Mucosa of stomach (tissue), 1 donor: ENCODE measurements around the gene STK39.
"Not testable (repeated sequence)": the region's sequence is repeated elsewhere in the genome, so short reads cannot be mapped to it uniquely, and the experiment has no call there.

Source experiments
- H3K27me3 ChIP-seq: one replicate; pipeline ENCODE4 v1.7.0; 2013; ENCODE audit warnings: mild to moderate bottlenecking, low read length; ENCODE audit not compliant: control insufficient read depth, insufficient read depth
- H3K36me3 ChIP-seq: one replicate; pipeline ENCODE4 v1.7.0; 2013; ENCODE audit warnings: low read length; ENCODE audit not compliant: control insufficient read depth, insufficient read depth
- H3K4me1 ChIP-seq: one replicate; pipeline ENCODE4 v1.7.0; 2013; ENCODE audit warnings: mild to moderate bottlenecking, low read length; ENCODE audit not compliant: control insufficient read depth, insufficient read depth
- H3K4me3 ChIP-seq: one replicate; pipeline ENCODE4 v1.7.0; 2013; ENCODE audit warnings: low read length
- H3K9ac ChIP-seq: one replicate; pipeline ENCODE4 v1.7.0; 2013; ENCODE audit warnings: mild to moderate bottlenecking, low read length, moderate library complexity
- H3K9me3 ChIP-seq: one replicate; pipeline ENCODE4 v1.7.0; 2013; ENCODE audit warnings: mild to moderate bottlenecking, low read length, moderate library complexity; ENCODE audit not compliant: control insufficient read depth
- donor health status: Pancreatic carcinoma.

The STK39 gene

GRCh38 chr2:168247341-168248261 is at the start of gene STK39:
STK39 (minus strand) TSS chr2:168247595; CDS start chr2:168247435, 160 bp downstream.
- no peaks in the 10 kb centered on the region for H3K27me3 ChIP-seq

GRCh38 chr2:168295051-168295450 is 47.7 kb upstream of the STK39 start:
- Histone ChIP-seq H3K27me3 (no peaks in the 10 kb centered on the region), H3K9me3 (no peaks in the 10 kb centered on the region), H3K4me3 (no peak overlapping the region), H3K36me3 (no peaks in the 10 kb centered on the region), H3K4me1 (no peaks in the 10 kb centered on the region), H3K9ac (no peak overlapping the region)

More at GRCh38 chr2:168247341-168248261, at the start of gene STK39:
- peak within 1 kb of the TSS; percentile 66 for H3K4me3 ChIP-seq
- peaks cover 33% of the 10 kb centered on the region for H3K4me1 ChIP-seq
- H3K9me3 ChIP-seq: no peaks in the 10 kb centered on the region
- no peaks in the 10 kb centered on the region for H3K36me3 ChIP-seq
- peak within 1 kb of the TSS; percentile 97 for H3K9ac ChIP-seq

GRCh38 chr2:168294409-168294808 is 47.0 kb upstream of the STK39 start:
- no peak overlapping the region for H3K4me3 ChIP-seq
- no peaks in the 10 kb centered on the region for H3K27me3 ChIP-seq
- no peaks in the 10 kb centered on the region for H3K36me3 ChIP-seq
- H3K4me1 ChIP-seq: no peaks in the 10 kb centered on the region
- no peak overlapping the region for H3K9ac ChIP-seq
- no peaks in the 10 kb centered on the region for H3K9me3 ChIP-seq

GRCh38 chr2:168293766-168294165 is 46.4 kb upstream of the STK39 start:
- Histone ChIP-seq H3K4me1 (no peaks in the 10 kb centered on the region), H3K9ac (no peak overlapping the region), H3K4me3 (no peak overlapping the region), H3K27me3 (no peaks in the 10 kb centered on the region), H3K36me3 (no peaks in the 10 kb centered on the region), H3K9me3 (no peaks in the 10 kb centered on the region)

- no peaks in the 10 kb centered on the region for H3K36me3 ChIP-seq
- no peaks in the 10 kb centered on the region for H3K4me1 ChIP-seq
- no peak overlapping the region for H3K4me3 ChIP-seq
- no peaks in the 10 kb centered on the region for H3K27me3 ChIP-seq
- no peaks in the 10 kb centered on the region for H3K9me3 ChIP-seq
- H3K9ac ChIP-seq: no peak overlapping the region
These were observed 43.0 kb upstream of the STK39 start for GRCh38 chr2:168290391-168290790.

- Histone ChIP-seq H3K4me3 (no peak overlapping the region), H3K27me3 (no peaks in the 10 kb centered on the region), H3K36me3 (no peaks in the 10 kb centered on the region)
These were observed 42.5 kb upstream of the STK39 start for GRCh38 chr2:168289880-168290279.

GRCh38 chr2:168286535-168286934 is 39.1 kb upstream of the STK39 start:
- no peaks in the 10 kb centered on the region for H3K27me3 ChIP-seq
- no peaks in the 10 kb centered on the region for H3K9me3 ChIP-seq
- no peak overlapping the region for H3K4me3 ChIP-seq
- no peaks in the 10 kb centered on the region for H3K36me3 ChIP-seq
- no peaks in the 10 kb centered on the region for H3K4me1 ChIP-seq
- H3K9ac ChIP-seq: no peak overlapping the region

More at GRCh38 chr2:168289880-168290279, 42.5 kb upstream of the STK39 start:
- no peaks in the 10 kb centered on the region for H3K9me3 ChIP-seq
- no peaks in the 10 kb centered on the region for H3K4me1 ChIP-seq
- no peak overlapping the region for H3K9ac ChIP-seq

GRCh38 chr2:168278424-168278888 is 31.1 kb upstream of the STK39 start:
- no peak overlapping the region for H3K9ac ChIP-seq
- no peaks in the 10 kb centered on the region for H3K36me3 ChIP-seq
- peaks cover 15% of the 10 kb centered on the region for H3K4me1 ChIP-seq
- no peaks in the 10 kb centered on the region for H3K9me3 ChIP-seq
- no peak overlapping the region for H3K4me3 ChIP-seq
- no peaks in the 10 kb centered on the region for H3K27me3 ChIP-seq

GRCh38 chr2:168277276-168277675 is 29.9 kb upstream of the STK39 start:
- Histone ChIP-seq H3K27me3 (no peaks in the 10 kb centered on the region), H3K36me3 (no peaks in the 10 kb centered on the region), H3K9ac (no peak overlapping the region), H3K4me3 (no peak overlapping the region), H3K9me3 (no peaks in the 10 kb centered on the region), H3K4me1 (peaks cover 15% of the 10 kb centered on the region)

GRCh38 chr2:168272225-168272624 is 24.8 kb upstream of the STK39 start:
- no peaks in the 10 kb centered on the region for H3K27me3 ChIP-seq
- H3K4me3 ChIP-seq: no peak overlapping the region
- H3K9ac ChIP-seq: no peak overlapping the region
- H3K4me1 ChIP-seq: no peaks in the 10 kb centered on the region
- H3K9me3 ChIP-seq: no peaks in the 10 kb centered on the region
- no peaks in the 10 kb centered on the region for H3K36me3 ChIP-seq

GRCh38 chr2:168262926-168263325 is 15.5 kb upstream of the STK39 start:
- H3K9me3 ChIP-seq, H3K9ac ChIP-seq, H3K4me1 ChIP-seq, H3K27me3 ChIP-seq, H3K36me3 ChIP-seq, H3K4me3 ChIP-seq: not testable (repeated sequence)

- Histone ChIP-seq H3K4me3 (no peak overlapping the region), H3K4me1 (peaks cover 13% of the 10 kb centered on the region), H3K9me3 (no peaks in the 10 kb centered on the region), H3K36me3 (no peaks in the 10 kb centered on the region), H3K9ac (no peak overlapping the region), H3K27me3 (no peaks in the 10 kb centered on the region)
These were observed 9.1 kb upstream of the STK39 start for GRCh38 chr2:168256448-168256847.
